K562 (cell line): Measurements from ENCODE around the gene PCDHGB5. TPM values are rescaled to one million over a fixed set of nuclear protein-coding genes. Genes with fewer than 3 reads are reported as not detected.

Experiments used
- NR2C1 ChIP-seq, 2 experiments: fragments of 450-650 bp; IDR thresholded peaks; 2 replicates each; pipeline ENCODE4 v1.6.1; 2017; ENCODE audit warnings: mild to moderate bottlenecking in 2 of 2, antibody characterized with exemption in 1 of 2, inconsistent platforms in 1 of 2, missing compliant biosample characterization in 1 of 2, missing genetic modification characterization in 1 of 2
- NR4A1 ChIP-seq, 2 experiments: fragments of 250-450 bp in 1 of 2; fragments of 450-650 bp in 1 of 2; sonication (Bioruptor Pico) in 1 of 2; IDR thresholded peaks; 2 replicates each; pipeline versions ENCODE4 v1.4.0 to v1.6.1; 2016 to 2020; ENCODE audit warnings: mild to moderate bottlenecking in 2 of 2, missing compliant biosample characterization in 1 of 2, missing genetic modification characterization in 1 of 2, moderate library complexity in 1 of 2
- PTTG1 ChIP-seq: fragments of 450-650 bp; IDR thresholded peaks from 2 replicates; pipeline ENCODE4 v1.6.1; 2016; ENCODE audit warnings: low read depth, mild to moderate bottlenecking, missing genetic modification characterization, missing compliant biosample characterization
- SFPQ ChIP-seq: fragments of 200-400 bp; formaldehyde crosslinking; IDR thresholded peaks from 2 replicates; pipeline ENCODE4 v1.6.1; 2017; ENCODE audit warnings: mild to moderate bottlenecking, low read depth, low read length, moderate library complexity
- TFAP4 ChIP-seq: sonication (generic); formaldehyde crosslinking; IDR thresholded peaks from 2 replicates; pipeline ENCODE4 v1.8.0; 2022; ENCODE audit warnings: missing genetic modification reagents, mild to moderate bottlenecking, moderate library complexity, borderline replicate concordance
- ZNF586 ChIP-seq: fragments of 450-650 bp; formaldehyde crosslinking; conservative IDR thresholded peaks from 2 replicates; pipeline ENCODE4 v1.4.0; 2020; ENCODE audit warnings: mild to moderate bottlenecking, moderate library complexity
- polyA plus RNA-seq, 8 experiments: library from polyadenylated mRNA; depleted of rRNA in 4 of 8; stranded (reverse) in 5 of 8; unstranded in 3 of 8; fragments of >200 nt; fragmentation: Nextera tagmentation in 2 of 8; fragmentation: Illumina TruSeq in 1 of 8; extraction: Ambion mirVana in 2 of 8; extraction: Trizol in 1 of 8; gene quantifications; 2 replicates each; pipeline versions ENCODE4 v1.2.1 to v1.2.3, GENCODE V29; 2011 to 2014; ENCODE audit warnings: inconsistent platforms in 1 of 8, missing spikeins in 1 of 8
- total RNA-seq, 7 experiments: library from RNA; depleted of rRNA in 6 of 7; stranded (reverse); fragments of >200 nt in 6 of 7; fragmentation: Illumina TruSeq in 2 of 7; extraction: Trizol in 2 of 7; gene quantifications; 2 replicates each; pipeline versions ENCODE4 v1.2.1 to v1.2.3, GENCODE V29; 2011 to 2021; ENCODE audit warnings: low replicate concordance in 1 of 7
- TF ChIP-seq, protein P1 (sequence below): fragments of 450-650 bp; IDR thresholded peaks from 2 replicates; pipeline ENCODE4 v1.6.1; 2016; ENCODE audit warnings: mild to moderate bottlenecking

Gene PCDHGB5
- total and polyA plus RNA-seq, 9 of the 15 experiments (the other 6 are each of a cell fraction or from before 2014, with no cell fraction given), result 0.05 to 0.29 (median 0.12) TPM; not detected in 2

GRCh38 chr5:141399555-141400258 lies 2.0 kb downstream of the PCDHGB5 start (continued):
- TF ChIP-seq ZNF586 (no peak), NR2C1 (IDR thresholded peaks at IDR 0.05) (no peak), NR2C1 (tag; IDR thresholded peaks at IDR 0.05) (no peak), PTTG1 (no peak), NR4A1 (CRISPR knock-in tag; IDR thresholded peaks at IDR 0.05) (no peak), NR4A1 (tag; IDR thresholded peaks at IDR 0.05) (no peak), TFAP4 (CRISPR knock-in tag) (no peak), SFPQ (no peak)
- TF ChIP-seq, protein P1, sequence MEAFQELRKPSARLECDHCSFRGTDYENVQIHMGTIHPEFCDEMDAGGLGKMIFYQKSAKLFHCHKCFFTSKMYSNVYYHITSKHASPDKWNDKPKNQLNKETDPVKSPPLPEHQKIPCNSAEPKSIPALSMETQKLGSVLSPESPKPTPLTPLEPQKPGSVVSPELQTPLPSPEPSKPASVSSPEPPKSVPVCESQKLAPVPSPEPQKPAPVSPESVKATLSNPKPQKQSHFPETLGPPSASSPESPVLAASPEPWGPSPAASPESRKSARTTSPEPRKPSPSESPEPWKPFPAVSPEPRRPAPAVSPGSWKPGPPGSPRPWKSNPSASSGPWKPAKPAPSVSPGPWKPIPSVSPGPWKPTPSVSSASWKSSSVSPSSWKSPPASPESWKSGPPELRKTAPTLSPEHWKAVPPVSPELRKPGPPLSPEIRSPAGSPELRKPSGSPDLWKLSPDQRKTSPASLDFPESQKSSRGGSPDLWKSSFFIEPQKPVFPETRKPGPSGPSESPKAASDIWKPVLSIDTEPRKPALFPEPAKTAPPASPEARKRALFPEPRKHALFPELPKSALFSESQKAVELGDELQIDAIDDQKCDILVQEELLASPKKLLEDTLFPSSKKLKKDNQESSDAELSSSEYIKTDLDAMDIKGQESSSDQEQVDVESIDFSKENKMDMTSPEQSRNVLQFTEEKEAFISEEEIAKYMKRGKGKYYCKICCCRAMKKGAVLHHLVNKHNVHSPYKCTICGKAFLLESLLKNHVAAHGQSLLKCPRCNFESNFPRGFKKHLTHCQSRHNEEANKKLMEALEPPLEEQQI, result no peak
